Right hindlimb (tissue), 1 donor: ENCODE measurements around the gene PGD.

Experiments
- DNase-seq: peaks from one replicate; pipeline ENCODE4 v3.0.0-alpha.2; 2018

Gene PGD

GRCh38 chr1:10398734-10399443, at the start of gene PGD:
PGD (plus strand) TSS chr1:10399064; CDS start chr1:10399118, 54 bp downstream.
- peak; percentile 99 for DNase-seq

- no peak for DNase-seq
Measured at GRCh38 chr1:10353282-10353681, 45.6 kb upstream of the PGD start.

GRCh38 chr1:10353693-10354092, 45.2 kb upstream of the PGD start:
- no peak for DNase-seq

DNA sequence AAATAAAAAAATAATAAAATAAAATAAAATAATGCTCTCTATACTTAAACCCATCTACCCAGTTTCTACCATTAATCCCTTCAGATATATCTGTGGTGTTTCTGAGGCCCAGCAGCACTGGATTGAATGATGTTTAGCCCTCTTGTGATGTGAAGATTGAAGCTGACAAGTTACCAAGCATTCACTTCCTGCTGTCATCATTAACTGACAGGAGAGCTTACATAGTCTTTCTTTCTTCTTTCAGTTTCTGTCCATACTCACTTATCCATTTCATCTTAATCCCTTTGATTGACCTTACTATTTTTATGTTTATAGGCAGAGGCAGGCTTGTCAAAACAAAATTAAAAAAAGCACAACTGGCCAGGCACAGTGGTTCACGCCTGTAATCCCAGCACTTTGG, 38.8 kb upstream of the PGD start:
- no peak for DNase-seq

DNA sequence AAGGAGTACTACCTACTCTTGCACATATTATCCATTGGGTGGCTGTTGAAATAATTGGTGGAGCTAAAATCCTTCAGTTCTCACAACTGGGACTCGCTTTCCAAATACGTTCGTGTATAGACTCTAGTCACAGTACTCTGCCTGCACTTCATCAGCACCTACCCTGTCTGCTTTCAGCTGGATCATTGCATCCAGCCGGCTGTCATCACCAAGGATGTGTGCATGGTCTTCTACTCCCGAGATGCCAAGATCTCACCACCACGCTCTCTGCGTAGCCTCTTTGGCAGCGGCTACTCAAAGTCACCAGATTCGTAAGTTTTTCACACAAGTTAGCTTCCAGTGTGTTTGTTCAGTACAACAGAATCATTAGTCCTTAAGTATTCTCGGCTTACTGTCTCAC, 37.3 kb upstream of the PGD start:
- DNase-seq: no peak

DNA sequence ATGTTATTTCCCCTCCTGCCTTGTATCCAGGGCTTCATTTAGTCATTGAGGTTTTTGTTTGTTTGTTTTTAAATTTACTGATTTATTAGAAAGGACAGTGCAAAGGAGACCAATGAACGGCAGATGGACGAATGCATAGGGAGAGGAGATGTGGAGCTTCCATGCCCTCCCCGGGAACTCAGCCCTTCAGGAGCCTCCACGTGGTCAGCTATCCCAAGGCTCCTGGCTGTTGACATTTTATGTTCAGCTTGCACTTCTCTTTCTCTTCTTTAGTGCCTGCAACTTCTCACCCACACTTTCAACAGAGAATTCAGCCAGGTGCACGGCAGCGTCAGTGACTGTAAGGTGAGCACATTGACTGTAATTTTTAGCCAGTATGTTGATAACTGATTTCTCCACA, 30.7 kb upstream of the PGD start:
- no peak for DNase-seq

DNA sequence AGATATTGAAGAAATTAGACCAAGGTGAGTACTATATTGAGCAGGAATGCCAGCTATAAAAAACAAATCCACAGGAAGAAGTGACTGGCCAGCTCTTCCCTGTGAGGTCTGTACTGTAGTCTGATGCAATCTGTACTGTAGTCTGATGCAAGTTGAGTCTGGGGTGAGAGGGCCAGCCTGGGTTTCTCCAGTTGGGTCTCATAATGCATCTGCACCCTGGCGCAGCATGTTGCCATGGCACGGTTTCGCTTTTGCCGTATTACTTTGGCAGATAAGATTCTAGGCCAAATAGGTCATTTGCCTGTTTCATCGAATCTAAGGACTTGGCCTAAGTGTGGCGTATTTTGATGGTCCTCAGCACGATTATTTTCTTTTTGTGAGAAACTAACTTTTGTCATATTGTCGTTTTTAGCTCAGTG, 24.4 kb upstream of the PGD start:
- no peak for DNase-seq

DNA sequence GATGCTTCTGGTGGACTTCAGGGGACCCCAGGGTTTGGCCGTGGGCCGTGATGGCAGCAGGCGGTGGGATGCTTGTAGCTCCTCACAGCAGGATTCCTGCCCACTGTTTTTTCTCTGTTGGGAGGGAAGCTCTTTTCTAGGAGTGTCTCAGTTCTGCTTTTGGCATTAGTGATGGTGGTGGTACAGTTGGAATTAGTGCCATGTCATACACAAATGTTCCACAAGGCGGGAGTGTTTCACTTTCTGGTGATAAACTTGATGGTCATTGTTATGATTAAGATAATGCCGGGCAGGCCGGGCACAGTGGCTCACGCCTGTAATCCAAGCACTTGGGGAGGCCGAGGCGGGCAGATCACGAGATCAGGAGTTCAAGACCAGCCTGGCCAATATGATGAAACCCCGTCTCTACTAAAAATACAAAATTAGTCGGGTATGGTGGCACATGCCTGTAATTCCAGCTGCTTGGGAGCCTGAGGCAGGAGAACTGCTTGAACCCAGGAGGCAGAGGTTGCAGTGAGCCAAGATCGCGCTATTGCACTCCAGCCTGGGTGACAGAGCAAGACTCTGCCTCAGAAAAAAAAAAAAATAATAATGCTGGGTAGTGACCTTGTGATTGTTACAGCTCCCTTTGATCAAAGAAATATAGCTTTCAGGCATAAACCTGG, 21.4 kb upstream of the PGD start:
- DNase-seq: peak; percentile 67

- DNase-seq: peak; percentile 74
Measured at GRCh38 chr1:10378081-10378841, 20.6 kb upstream of the PGD start.

DNA sequence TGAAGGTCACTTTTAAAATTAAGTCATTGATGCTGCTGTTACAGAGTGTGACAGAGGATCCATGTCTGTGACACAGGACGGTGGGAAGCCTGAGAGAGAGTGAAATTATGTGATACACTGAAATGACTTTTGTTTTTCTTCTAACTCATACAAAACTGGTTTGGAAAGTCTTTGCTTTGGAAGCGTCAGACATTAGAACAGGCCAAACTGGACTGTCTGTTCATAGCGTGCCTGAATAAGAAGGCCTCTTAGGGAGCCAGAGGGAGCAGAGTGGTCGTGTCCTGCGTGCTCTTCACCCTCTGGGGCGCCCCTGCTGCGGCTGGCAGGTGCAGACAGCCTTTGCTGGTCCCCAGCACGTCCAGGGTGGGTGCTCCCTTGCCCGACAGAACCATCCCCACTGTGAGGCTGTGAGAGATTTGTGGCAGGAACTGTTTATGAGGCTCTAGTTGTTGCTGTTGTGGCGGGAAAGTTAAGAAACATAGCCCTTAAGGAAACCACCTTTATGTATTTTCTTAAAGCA, 19.7 kb upstream of the PGD start:
- DNase-seq: no peak

- DNase-seq: no peak
Measured at GRCh38 chr1:10379676-10380075, 19.2 kb upstream of the PGD start.

DNA sequence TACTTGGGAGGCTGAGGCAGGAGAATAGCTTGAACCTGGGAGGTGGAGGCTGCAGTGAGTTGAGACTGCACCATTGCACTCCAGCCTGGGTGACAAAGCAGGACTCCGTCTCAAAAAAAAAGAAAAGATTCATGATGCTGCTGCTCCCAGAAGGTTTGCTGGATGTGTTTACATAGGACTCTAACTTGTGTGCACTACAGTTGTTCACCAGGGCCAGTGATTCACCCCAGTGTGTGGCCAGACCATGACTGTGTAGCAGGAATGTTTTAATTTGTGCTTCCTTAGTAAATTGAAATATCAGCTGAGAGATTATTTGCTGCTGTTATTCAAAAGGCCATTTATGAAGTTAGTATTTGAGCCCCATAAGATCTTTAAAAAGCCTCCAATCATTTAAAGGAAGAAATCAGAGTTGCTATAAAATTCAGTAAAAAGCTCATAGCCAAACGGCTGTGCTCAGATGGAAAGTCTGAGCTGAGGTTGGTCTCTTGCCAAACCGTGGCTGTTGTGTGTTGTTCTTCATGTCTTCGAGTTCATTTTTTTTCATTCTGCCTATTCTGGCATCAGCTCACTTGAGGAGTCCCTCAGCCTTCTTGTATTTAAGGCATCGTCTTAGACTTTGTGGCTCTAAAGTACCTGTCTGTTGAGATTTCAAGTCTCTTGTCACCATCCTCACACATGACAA, 18.1 kb upstream of the PGD start:
- DNase-seq: peak; percentile 50

DNA sequence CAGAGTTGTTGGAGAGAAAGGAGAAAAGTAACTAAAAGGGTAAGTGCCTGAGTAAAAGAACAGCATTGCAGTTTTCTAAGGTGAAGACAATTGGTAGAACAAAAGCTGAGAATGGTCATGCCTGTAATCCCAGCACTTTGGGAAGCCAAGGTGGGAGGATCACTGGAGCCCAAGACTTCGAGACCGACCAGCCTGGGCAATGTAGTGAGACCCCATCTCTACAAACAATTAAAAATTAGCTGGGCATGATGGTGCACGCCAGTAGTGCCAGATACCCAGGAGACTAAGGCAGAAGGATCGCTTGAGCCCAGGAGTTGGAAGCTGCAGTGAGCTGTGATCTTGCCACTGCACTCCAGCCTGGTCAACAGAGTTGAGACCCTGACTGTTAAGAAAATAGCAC, 15.2 kb upstream of the PGD start:
- DNase-seq: no peak

DNA sequence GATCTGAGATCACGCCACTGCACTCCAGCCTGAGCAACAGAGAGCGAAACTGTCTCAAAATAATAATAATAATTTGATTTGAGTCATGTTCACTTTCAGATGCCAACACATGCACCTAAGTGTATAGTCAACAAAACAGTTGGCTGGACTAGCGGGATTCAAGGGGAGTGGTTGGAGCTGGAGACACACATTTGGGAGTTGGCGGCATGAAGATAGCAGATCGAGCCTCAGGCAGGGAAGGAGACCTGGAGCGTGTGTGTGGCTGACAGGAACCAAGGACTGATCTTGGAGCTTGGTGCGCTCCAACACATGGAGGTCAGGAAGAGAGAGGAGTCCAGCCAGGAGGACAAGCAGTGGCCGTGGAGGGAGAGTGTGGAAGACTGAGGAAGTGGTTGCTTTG, 14.6 kb upstream of the PGD start:
- DNase-seq: no peak

DNA sequence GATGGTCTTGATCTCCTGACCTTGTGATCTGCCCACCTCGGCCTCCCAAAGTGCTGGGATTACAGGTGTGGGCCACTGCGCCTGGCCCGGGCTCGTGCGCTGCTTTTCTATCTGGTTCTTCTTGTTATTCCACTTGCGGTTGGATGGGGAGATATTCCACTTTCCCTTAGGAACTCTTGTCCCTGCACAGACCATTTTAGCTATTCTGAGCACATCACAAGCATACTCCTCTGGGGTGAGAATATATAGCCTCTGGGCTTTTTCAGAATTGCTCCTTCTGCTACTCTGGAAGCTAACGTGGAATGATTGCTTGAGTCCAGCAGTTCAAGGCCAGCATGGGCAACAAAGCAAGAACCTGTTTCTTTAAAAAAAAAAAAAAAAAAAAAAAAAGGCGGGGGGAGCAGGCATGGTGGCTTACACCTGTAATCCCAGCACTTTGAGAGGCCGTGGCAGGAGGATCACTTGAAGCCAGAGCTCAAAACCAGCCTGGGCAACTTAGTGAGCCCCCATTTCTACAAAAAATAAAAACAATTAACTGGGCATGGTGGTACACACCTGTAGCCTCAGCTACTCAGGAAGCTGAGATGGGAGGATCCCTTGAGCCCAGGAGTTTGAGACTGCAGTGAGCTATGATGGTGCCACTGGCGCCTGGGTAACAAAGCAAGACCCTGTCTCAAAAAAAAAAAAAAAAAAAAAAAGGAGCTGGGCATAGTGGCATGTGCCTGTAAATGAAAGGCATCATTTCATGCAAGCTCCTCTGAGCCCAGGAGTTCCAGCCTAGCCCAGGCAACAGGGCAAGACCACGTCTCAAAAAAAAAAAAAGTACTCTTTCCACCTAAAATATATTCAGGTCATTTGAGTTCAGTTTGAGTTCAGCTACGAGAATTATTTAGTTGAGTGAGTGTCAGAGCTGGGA, 11.8 kb upstream of the PGD start:
- no peak for DNase-seq

- DNase-seq: peak; percentile 85
Measured at GRCh38 chr1:10387677-10388386, 11.0 kb upstream of the PGD start.

DNA sequence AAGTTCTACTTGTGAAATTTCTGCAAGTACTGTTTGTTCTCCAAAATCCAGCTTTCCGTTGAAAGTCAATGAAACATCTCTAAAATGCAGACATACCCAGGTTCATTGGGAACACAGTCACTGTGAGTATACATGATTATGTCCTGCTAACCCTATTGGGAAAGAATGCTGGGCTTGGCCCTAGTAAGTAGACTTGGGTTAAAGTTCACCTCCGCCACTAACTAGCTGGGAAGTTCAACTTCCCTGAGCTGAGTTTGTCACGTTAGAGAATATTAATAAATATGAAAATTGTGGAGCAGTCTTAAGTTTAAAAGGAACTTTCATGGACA, 10.5 kb upstream of the PGD start:
- DNase-seq: no peak

- DNase-seq: no peak
Measured at GRCh38 chr1:10389271-10389973, 9.4 kb upstream of the PGD start.

DNA sequence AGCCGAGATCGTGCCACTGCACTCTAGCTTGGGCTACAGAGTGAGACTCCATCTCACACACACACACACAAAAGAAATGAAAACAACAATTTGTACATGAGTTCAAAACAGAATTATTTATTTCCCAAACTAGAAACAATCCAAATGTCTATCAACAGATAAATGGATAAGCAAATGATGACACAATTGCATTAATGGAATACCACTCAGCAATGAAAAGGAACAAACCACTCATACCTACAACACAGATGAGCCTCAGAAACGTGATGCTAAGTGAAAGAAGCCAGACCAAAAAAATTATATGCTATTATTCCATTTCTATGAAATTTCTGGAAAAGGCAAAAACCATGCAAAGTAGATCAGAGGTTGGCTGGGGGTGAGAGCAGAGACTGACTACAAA, 2.0 kb upstream of the PGD start:
- DNase-seq: no peak

- no peak for DNase-seq
Measured at GRCh38 chr1:10398278-10398733, 558 bp upstream of the PGD start.

GRCh38 chr1:10399444-10399941, 629 bp downstream of the PGD start:
- no peak for DNase-seq
